Anterior cingulate cortex (tissue), 58 donors: ENCODE results near the gene FAAP20.

Experiments
- DNase-seq, 58 donors: peaks; one replicate each; lab custom pipeline; 2025; lab: John Stamatoyannopoulos, UW

Gene FAAP20, protein sequence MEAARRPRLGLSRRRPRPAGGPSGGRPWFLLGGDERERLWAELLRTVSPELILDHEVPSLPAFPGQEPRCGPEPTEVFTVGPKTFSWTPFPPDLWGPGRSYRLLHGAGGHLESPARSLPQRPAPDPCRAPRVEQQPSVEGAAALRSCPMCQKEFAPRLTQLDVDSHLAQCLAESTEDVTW

DNA sequence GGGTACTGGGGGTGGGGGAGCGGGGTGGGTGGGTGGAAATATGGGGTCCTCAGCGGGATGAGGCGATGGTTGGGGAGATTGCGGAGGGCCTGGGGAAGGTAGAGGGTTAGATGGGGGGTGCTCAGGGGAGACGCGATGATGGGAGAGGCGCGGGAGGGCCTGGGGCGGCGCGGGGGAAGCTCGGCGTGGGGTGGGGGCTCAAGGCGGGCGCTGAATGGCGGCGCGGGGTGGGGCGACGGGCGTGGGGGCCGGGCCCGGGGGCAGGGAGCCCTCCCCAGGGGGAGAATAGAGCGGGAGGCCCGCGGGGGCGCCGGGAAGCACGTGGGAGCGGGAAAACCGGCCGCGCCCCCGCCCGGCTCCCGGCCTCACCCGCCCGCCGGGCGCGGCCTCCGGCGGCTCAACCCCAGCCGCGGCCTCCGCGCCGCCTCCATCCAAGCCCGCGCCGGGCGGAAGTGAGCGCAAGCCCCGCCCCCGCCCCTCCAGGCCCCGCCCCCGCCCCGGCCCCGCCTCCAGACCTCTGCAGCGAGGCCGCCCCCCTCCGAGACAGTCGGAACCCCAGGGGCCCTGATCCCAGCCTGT, at the start of gene FAAP20:
TSS of gene FAAP20 (minus strand) at position 454 of the 579 bp plus-strand sequence. CDS start at position 431, 23 bp downstream.
- peak in 52 of 58 donors; percentile 47 to 92 (median 80) for DNase-seq

DNA sequence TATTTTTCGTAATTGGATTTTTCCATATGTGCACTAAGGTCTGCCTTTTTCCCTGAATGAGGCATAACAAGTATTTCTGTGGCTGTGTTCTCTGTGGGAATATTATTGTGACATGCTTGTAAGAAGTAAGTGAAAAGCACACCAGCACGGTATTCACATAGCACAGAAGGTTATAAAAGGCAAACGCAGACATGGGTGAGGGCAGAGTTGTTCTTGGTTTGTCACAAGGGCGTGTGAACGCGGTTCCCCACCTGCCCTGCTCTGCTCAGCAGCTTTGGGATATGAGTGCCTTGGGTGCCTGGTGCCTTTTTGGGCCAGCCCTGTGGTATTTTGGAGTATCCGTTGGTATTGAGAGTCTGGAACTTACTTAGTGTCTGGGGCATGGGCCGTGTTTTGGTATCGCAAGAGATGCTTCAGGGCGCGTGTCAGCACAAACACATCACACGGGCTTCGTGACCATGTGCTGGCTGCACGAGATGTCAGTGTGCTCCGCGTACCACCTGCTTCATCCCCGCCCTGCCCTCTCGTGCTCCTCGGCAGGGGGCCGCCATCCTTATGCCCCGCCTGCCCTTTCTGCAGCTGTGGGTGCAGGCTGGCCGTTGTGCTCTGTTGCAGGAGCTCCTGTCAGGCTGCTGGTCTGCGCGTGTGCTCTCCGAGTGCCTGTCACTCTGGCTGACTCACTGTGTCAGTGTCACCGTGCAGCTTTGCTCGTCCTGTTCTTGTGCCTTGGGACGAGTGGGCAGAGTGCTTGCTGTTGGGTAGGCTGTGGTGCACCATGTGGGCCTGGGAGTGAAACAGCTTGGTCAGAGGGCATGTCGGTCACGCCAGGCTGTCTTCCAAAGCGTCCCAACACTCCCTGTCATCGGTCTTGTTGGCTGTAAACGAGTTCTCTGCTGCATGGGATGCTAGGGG, 48.5 kb upstream of the FAAP20 start:
- peak in 19 of 58 donors; percentile 14 to 71 (median 43) for DNase-seq

DNA sequence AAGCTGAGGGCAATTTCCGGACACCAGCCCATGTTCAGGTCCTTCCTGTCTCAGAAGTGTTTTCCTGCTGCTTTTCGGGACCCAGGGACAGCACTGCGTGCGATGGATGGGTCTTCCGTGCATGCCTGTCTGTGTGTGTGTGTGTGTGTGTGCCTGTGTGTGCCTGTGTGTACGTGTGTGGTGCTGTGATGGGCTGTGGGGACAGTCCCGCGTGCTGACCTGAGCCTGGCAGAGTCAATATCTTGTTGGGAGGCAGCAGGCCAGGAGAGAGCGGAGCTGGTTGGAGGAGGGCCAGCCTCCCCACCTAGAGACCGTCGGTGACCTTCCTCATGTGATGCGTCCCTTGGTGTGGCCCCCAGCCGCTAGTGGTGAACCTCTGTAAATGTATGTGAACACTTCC, 47.2 kb upstream of the FAAP20 start:
- no peak for DNase-seq

DNA sequence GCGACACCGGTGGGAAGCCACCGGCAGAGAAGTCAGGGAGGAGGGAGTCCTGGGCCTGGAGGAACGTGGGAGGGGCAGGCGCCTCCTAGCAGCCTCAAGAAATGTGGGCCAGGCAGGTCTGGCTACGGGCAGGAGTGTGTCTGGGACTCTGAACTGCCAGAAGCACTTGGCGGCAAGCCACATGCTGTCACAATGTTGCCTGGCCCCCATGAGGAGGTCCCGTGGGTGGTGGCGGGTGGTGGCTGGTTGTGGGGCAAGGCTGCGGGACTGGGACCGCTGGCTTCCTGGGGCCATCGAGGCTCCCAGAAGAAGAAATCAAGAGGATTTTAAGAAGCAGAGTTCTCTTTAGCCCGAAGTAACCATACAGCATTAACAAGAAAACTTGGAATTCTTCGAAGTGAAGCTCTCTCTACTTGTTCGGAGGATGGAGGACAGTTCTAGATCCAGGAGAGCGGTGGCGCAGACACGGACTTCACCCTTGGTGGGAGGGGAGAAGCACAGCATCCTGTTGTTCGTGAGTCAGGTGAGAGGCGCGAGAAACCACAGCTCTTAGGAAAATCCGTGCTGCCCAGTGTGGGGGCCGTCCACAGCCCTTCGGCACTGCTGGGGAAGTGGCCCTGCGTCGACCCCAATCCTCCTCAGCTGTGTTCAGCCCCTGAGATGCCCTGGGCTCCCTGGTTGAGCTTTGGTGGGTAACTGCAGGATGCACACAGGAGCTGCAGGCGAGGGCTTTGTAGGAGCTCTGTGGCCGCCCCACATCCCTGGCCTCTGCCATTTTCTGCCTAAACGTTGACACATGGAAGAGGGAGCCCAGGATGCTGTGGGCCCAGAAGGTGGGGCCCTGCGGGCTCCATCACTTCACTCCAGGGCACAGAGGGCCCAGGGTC, 45.9 kb upstream of the FAAP20 start:
- peak in 45 of 58 donors; percentile 16 to 76 (median 45) for DNase-seq

DNA sequence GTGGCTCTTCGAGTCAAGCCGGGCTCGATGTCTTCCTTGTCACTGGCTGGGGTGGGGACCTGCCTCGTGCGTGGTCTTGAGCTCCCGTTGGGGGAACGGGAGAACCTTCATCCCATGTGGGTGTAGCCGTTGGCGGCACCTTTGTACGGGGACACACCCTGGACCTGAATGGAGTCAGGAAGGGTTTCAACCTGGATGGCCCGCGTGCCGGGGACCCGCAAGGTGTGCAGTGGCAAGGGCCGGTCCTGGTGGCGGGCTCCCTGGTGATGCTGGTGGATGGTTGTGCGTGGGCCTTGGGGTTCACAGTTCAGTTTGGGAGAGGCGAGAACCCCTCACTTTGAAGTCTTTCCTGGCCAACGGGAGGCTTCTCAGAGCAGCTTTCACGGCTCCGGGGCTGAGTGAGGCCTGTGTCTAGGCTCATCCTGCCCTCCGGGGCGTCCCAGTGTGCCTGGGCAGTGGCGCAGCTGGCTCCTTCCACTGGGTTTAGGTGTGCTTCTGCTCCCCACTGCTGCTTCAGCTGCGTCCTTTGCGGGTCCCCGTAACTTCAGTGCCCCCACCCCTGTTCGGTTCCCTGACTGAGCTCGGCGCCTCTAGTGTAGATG, 44.9 kb upstream of the FAAP20 start:
- no peak for DNase-seq

DNA sequence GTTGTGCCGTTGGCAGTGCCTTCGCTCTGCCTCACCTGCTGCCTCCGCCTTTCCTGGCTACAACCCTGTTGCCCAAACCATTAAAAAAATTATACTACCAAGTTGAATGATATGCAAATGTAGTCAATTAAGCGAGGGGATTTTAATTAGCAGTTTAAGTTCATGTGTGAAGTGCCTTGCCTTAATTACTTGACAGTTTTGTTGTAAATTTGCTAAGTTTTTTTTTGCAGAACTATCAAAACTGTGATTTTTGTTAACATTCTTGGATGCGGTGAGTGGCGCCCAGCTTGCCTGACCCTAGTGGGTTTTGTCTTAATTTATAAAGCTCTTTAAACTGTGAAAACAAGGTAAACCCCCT, 44.4 kb upstream of the FAAP20 start:
- no peak for DNase-seq

DNA sequence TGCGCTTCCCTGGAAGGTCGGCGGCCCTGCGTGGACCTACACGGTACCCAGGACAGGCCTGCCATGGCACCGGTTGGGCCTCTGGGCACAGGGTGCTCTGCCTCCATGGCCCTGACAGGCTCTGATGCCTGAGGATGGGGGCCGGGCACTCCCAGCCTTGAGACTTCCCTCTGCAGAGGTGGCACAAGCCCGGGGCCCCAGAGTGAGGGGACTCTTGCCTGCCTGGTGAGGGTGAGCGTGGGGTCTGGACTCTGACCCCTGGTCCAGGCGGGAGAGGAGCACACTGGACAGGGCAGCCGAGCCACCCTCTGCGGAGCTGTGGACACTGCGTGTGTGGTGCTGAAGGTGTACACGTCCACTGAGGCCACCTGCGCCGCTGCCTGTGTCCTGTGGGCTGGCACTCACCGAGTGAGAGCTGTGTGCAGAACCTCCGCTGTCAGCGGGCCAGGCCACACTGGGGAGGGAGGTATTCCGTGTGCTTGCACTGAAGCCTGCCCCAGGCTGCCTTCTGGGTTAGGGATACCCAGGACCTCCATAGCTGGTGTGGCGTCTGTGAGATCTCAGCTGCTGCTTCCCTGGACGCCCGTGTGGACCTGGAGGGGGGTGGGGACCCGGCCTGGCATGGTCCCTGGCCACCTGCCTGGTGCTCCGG, 43.9 kb upstream of the FAAP20 start:
- DNase-seq: no peak

DNA sequence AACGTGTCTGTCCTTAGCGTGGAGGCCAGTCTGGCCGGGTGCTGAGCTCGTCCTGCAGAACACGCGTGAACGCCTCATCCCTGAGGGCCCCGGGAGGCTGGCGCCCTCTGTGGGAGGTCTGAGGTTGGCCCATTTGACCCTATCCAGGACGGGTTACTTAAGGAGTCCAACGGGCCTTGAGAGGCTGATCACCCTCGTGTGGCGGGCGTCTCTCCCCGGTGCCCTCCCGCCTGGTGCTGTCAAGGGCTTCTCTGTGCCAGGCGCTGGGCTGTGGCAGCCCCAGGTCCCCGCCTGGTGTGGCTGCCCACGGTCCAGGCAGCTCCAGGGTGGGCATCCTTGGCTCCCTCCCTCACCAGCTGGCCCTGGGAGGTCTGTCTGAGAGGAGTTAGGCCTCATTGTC, 43.2 kb upstream of the FAAP20 start:
- DNase-seq: peak in 5 of 58 donors; percentile 22 to 45 (median 36)

DNA sequence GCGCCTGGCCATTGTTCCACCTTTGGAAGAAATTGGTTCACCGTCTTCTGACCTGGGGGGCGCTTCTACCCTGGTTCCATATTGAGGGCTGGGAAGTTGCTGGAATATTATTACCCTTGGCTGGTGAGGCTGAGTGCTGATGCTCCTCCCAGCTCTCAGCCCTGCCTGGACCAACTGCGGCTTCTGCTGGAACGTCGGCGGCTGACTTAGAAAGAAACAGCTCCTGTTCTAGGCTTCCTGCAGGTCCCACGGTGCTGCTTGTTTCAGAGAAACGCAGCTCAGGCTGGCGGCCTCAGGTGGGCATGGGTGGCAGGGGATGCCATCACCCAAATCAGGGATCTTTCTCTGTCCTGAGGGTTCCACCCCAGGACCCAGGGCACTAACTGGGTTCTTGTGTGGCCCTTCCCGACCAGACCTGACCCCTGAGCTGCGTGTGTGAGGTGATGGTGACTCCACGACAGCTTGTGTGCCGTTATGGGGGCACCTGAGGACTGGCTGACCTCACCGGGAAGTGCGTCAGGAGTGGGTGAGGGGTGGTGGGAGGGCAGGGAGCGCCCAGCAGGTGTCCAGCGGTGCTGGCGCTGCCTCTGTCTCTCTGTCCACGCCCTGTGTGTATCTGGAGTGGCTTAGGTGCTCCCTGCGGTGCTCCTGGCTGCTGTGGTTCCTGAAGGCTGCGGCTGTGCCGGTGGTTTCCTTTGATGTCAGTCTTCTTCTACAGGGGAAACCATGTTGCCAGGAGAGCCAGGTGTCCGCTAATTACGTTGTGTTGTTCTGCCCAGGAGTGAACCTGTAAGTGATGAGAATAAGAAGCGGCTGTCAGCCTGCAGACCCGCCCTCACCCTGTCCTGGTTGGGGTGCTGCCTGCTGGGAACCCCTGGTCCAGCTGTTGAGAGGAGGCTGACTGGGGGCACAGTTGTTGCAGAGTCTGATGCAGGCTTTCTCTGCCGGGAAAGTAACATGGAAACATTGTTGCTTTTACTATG, 42.4 kb upstream of the FAAP20 start:
- no peak for DNase-seq

DNA sequence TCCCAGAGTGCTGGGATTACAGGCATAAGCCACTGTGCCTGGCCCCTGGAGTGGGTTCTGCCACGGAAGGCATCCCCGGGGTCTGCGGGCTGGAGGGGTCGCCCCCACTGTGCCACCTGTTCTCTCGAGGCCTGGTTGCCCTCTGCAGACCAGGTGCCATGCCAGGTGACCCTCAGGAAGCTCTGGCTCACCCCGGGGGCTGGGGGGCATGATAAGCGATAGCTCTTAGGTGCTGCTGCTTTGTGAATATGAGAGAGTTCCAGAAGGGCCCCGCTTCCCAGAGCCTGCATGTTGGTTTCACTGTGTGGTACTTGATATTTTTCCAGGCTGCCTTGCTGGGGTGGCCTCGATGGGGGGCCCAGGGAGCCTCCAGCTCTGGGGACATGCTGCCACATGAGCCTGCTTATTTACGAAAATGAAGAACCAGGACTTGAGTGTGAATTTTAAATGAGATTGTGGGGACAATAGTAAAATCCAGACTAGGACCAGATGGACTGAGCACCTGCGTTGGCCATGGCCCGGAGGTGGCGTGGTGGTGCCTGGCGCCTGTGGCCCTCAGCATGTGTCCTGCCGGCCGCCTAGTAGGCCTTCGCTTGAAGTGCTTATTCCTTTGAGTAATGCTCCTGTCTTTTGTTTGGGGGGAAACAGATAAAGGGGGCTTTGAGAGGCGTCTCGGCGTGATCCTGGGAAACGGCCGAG, 40.9 kb upstream of the FAAP20 start:
- no peak for DNase-seq

DNA sequence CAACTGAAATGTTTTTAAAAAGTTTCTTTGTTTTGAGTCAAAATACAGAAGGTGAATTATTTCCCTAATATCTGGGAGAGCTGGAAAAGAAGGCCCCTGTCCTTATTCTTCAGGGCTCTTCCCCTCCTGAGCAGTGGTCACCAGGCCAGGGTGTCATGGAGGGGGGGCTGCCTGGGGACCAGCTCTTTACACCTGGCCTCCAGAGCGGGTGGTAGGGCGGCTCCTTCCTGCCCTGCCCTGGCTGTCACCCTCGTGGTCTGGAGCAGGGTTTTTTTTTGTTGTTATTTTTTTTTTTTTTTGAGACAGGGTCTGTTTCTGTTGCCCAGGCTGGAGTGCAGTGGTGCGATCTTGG, 40.2 kb upstream of the FAAP20 start:
- DNase-seq: peak in 1 of 58 donors; percentile 68

DNA sequence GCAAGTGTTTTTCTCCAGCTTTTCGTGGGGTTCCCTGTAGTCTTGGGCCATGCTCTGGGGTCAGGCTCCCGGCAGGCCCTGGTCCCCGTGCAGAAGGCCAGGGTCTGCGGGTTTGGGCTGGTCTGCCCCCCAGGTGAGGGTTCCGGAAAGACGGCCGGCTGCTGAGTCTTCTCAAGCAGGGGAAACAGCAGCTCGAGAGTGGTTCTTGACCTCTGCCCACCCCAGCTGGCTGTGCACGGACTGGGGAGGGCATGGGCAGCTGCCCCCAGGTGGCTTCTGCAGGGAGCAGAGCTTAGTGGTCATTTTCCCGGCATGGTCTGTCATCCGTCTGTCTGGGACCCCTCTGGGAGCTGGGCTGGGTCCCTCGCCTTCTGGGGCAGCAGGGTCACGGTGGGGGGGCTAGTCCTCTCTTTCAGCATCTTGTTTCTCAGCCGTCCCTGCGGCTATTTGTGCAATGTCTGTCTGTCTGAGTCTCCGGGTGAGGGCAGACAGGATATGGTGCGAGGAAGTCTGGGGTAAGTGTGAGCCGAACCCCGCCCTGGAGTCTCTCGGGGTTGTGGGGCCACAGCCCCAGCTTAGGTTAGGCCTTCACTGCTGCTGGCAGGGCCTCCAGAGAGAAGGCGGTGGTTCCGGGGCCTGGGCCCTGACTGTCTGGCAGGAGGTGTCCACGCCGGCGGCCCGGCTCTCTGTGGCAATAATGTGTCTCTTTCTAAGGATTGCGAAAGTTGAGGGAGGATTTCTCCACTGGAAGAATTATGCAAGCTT, 39.6 kb upstream of the FAAP20 start:
- DNase-seq: peak in 45 of 58 donors; percentile 22 to 83 (median 55)

DNA sequence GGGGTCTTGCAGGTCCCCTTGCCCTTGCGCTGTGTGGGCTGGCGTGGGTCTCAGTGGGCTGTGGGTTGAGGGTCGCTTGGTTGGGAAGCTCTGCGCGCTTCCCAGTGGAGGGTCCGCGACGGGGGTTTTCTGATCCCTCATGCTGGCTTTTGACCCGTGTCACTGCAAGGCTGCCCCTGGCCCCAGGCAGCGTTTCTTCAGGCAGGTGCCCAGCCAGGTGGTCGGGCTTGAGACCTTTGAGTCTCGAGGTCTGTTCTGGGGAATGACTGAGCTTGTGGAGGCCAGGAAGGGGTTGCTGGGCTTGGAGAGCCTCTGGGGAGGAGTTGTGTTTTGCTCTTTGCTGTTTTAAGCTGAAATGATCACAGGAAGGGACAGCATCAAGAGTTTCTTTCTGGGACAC, 38.9 kb upstream of the FAAP20 start:
- no peak for DNase-seq

DNA sequence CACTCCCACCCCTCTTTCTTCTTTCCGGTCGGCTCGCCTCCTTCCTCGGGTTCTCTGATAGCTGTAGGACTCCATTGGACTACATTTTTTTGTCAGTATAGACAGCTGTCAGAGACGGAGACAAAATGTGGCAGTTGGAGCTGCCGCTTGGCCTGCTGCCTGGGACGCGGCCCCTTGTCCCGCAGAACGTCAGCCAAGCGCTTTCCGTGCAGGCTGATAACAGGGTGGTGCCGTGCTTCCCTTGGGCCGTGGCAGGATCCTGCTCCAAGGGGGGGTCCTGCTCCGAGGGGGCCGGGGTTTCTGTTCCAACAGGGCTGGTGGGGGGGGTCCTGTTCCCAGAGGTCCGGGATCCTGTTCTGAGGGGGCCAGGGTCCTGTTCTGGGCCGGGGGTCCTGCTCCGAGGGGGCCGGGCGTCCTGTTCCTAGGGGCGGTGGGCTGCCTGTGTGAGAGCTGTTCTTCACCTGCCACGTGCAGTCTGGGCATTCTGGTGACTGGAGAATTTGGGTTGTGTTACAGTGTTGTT, 38.4 kb upstream of the FAAP20 start:
- no peak for DNase-seq

DNA sequence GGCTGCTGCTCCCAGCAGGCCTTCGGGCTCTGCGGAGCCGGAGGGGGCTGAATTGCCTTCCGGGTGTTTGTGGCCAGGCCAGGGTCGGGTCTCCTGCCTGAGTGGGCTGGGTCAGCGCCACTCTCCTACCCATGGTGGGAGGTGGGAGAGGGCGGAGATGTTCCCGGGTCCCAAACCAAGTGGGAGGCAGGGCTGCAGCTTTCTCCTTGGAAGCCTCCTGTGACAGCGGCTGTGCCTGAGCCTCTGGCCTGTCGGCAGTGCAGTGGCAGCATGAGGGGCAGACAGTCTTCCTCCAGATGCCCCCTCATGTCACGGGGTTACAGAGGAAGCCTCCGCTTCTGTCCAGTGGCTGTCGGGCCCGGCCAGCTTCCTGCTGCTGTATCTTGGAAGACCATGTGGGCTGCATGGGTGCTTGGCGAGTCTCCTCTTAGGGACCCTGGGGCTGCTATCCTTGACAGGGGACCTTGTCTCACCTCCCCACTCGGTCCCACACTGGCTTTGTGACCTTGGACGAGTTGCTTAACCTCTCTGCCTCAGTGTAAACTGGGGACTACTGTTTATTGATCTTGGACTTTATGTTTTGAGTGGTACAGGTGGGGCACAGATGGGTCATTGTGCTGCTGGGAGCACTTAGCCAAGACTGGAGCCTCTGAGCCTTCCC, 37.8 kb upstream of the FAAP20 start:
- DNase-seq: no peak
